GM12878 (cell line): Measurements from ENCODE around the gene POFUT2.

Experiments used
- CTCF ChIP-seq, 3 experiments: IDR thresholded peaks in 2 of 3; conservative IDR thresholded peaks in 1 of 3; 2 replicates each; pipeline ENCODE4 v1.5.1; 2011; ENCODE audit warnings: low read depth in 3 of 3, low read length in 3 of 3, mild to moderate bottlenecking in 3 of 3, control low read depth in 2 of 3, moderate library complexity in 2 of 3, inconsistent platforms in 1 of 3, mixed read lengths in 1 of 3; ENCODE audit not compliant: control insufficient read depth in 2 of 3, insufficient read depth in 1 of 3; ENCODE audit errors: extremely low read depth in 1 of 3
- FOXM1 ChIP-seq: IDR thresholded peaks from 2 replicates; pipeline ENCODE4 v1.6.1; 2012; ENCODE audit warnings: low read depth, mild to moderate bottlenecking, inconsistent platforms, low read length, moderate library complexity
- NR2F1 ChIP-seq: fragments of 450-650 bp; conservative IDR thresholded peaks from 2 replicates; pipeline ENCODE4 v1.6.1; 2017; ENCODE audit warnings: mild to moderate bottlenecking

GRCh38 chr21:45287438-45288391, at the start of gene POFUT2:
- no peak for TF ChIP-seq CTCF (IDR thresholded peaks at IDR 0.05 in 2 of 3, conservative IDR thresholded peaks at IDR 0.05 in 1 of 3; ENCODE audit: control insufficient read depth in 2 of 3, extremely low read depth in 1 of 3, insufficient read depth in 1 of 3, low read depth in 3 of 3, low read length in 3 of 3)
- no peak for TF ChIP-seq FOXM1
- peak; percentile 86 for TF ChIP-seq NR2F1
